ENCODE data around the gene PSMD11.

PSMD11 gene

GRCh38 chr17:32516450-32516849 lies 72.1 kb downstream of the PSMD11 start:
- Histone ChIP-seq H3K4me1 (ENCODE audit: control insufficient read depth in 1 of 2, insufficient read depth in 1 of 2, low read depth in 1 of 2, low read length in 1 of 2) (peaks cover 12 to 16% of the 10 kb centered on the region in 2 experiments), H3K36me3 (no peaks in the 10 kb centered on the region), H3K27me3 (peaks cover 78% of the 10 kb centered on the region), H3K27ac (no peak overlapping the region), H3K4me3 (ENCODE audit: low read depth in 1 of 2, low read length in 1 of 2) (no peak overlapping the region), H3K9me3 (no peaks in the 10 kb centered on the region)
- no peak for TF ChIP-seq CTCF (IDR thresholded peaks at IDR 0.05)

GRCh38 chr17:32516940-32517701 lies 72.8 kb downstream of the PSMD11 start:
- Histone ChIP-seq H3K4me3 (ENCODE audit: low read depth in 1 of 2, low read length in 1 of 2) (no peak overlapping the region), H3K36me3 (no peaks in the 10 kb centered on the region), H3K9me3 (no peaks in the 10 kb centered on the region), H3K27ac (no peak overlapping the region), H3K27me3 (peaks cover 84% of the 10 kb centered on the region), H3K4me1 (ENCODE audit: control insufficient read depth in 1 of 2, insufficient read depth in 1 of 2, low read depth in 1 of 2, low read length in 1 of 2) (peaks cover 12 to 16% of the 10 kb centered on the region in 2 experiments)
- no peak for TF ChIP-seq CTCF (IDR thresholded peaks at IDR 0.05)

- Histone ChIP-seq H3K4me1 (ENCODE audit: control insufficient read depth in 1 of 2, insufficient read depth in 1 of 2, low read depth in 1 of 2, low read length in 1 of 2) (peaks cover 12 to 16% of the 10 kb centered on the region in 2 experiments), H3K4me3 (ENCODE audit: low read depth in 1 of 2, low read length in 1 of 2) (no peak overlapping the region)
Measured at GRCh38 chr17:32517982-32518381, 73.7 kb downstream of the PSMD11 start.

GRCh38 chr17:32518646-32519227 lies 74.4 kb downstream of the PSMD11 start:
- TF ChIP-seq CTCF (IDR thresholded peaks at IDR 0.05): no peak
- Histone ChIP-seq H3K9me3 (no peaks in the 10 kb centered on the region), H3K27me3 (peaks cover 86% of the 10 kb centered on the region), H3K36me3 (no peaks in the 10 kb centered on the region), H3K4me3 (ENCODE audit: low read depth in 1 of 2, low read length in 1 of 2) (peak overlapping the region; percentile 50 to 62), H3K4me1 (ENCODE audit: control insufficient read depth in 1 of 2, insufficient read depth in 1 of 2, low read depth in 1 of 2, low read length in 1 of 2) (peaks cover 12 to 16% of the 10 kb centered on the region in 2 experiments), H3K27ac (no peak overlapping the region)

More at GRCh38 chr17:32517982-32518381, 73.7 kb downstream of the PSMD11 start:
- no peaks in the 10 kb centered on the region for H3K9me3 ChIP-seq
- H3K36me3 ChIP-seq: no peaks in the 10 kb centered on the region
- H3K27me3 ChIP-seq: peaks cover 85% of the 10 kb centered on the region
- TF ChIP-seq CTCF (IDR thresholded peaks at IDR 0.05): no peak
- H3K27ac ChIP-seq: no peak overlapping the region

GRCh38 chr17:32519228-32520103 lies 75.2 kb downstream of the PSMD11 start:
- H3K4me1 ChIP-seq (ENCODE audit: control insufficient read depth in 1 of 2, insufficient read depth in 1 of 2, low read depth in 1 of 2, low read length in 1 of 2): peaks cover 12 to 16% of the 10 kb centered on the region in 2 experiments
- no peaks in the 10 kb centered on the region for H3K9me3 ChIP-seq
- no peak for TF ChIP-seq CTCF (IDR thresholded peaks at IDR 0.05)
- no peaks in the 10 kb centered on the region for H3K36me3 ChIP-seq
- peak overlapping the region; percentile 50 to 62 for H3K4me3 ChIP-seq (ENCODE audit: low read depth in 1 of 2, low read length in 1 of 2)
- no peak overlapping the region for H3K27ac ChIP-seq
- peaks cover 93% of the 10 kb centered on the region for H3K27me3 ChIP-seq

All from neutrophil (primary cell).